DMS 273 treated with DMSO at 0.1 percent for 48 hours (cell line): ENCODE data around the gene CHRNA9.
A peak's percentile ranks its signal among the peaks of the same experiment; 100 is the strongest.

ENCODE experiments used
- DNase-seq: peaks from one replicate; lab custom pipeline; 2025; lab: John Stamatoyannopoulos, UW

CHRNA9 gene

DNA sequence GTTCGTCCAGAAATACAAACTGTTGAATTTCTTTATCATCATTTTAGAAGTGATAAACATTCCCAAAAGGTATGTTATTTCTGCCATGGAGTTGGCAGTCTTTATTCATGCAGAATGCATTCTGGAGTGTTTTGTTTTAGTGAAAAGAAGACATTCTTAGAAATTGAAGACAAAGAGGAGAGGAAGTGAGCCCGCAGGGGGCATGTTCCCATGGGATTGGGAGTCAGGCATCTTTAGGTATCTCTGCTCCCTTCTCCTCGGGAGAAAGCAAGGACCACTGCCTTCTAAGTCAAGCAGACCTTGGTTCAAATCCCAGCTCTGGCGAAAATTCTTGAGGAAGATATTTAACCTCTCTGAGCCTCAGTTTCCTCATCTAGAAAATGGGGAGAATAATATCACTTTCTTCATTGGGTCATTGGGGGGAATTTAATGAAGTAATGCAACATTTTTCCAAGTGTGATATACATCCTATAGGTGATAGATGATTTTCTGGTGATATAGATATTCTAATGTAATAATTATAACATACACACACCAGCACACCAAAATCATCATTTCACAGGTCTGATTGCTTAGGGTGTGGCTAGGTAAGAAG, 26.5 kb upstream of the CHRNA9 start:
- no peak for DNase-seq

DNA sequence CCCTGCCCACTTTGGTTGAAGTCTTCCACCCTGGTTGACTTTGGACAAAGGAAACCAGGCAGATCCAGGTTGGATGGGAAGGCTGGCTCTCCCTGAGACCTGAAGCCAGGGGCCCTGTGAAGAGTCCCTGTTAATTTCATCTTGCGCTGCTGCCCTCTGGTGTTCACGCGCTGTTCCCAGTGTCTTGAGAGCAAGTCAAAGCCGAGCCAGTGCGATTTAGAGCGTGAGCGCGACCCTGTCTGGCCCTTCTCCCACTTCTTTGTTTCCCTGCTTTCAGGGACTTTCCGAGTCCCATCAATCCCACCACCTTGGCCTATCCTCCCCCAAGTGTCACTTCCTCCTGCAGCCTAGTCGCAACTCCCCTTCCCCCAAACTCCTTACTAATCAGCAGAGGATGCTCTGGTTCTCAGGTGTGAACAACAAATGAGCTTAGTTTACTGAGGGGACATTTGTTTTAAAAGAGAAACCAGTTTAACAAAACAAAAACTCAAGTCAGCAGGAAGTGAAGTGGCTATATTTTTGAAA, 25.8 kb upstream of the CHRNA9 start:
- no peak for DNase-seq

DNA sequence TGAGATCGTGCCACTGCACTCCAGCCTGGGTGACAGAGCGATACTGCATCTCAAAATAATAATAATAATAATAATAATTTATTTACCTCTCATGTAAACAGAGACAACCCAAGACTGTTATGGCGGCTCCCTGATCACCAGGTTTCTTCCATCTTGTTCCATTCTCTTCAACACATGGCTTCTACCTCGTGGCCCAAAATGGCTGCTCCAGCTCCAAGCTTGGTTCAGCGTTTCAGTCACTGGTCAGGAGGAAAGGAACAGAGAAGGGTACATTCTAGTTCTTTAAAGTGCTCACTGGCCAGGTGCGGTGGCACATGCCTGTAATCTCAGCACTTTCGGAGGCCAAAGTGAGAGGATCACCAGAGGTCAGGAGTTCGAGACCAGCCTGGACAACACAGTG, 24.9 kb upstream of the CHRNA9 start:
- DNase-seq: no peak

DNA sequence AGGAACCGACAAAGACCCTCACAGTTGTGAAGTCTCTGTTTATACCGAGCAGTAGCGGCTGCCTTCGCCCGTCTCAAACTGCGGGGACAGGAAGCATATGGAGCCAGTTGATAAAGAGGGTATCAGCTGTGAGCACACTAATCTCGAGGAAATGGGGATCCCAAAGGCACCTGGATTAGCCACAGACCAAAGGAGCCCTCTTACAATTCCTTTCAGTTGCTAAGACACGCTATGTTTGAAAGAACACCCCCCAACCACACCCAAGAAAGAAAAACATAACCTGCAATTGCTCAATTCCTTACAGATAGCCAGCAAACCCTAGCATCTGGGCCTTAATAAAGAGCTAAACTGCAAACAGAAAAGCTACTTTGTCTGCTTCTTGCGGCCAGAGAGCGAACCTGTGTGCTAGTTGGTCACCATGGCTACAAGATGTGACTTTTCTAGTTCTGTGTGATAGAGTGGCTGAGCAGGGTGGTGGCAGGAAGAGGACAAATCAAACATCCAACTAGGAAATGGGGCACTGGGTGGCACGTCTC, 23.3 kb upstream of the CHRNA9 start:
- DNase-seq: no peak

DNA sequence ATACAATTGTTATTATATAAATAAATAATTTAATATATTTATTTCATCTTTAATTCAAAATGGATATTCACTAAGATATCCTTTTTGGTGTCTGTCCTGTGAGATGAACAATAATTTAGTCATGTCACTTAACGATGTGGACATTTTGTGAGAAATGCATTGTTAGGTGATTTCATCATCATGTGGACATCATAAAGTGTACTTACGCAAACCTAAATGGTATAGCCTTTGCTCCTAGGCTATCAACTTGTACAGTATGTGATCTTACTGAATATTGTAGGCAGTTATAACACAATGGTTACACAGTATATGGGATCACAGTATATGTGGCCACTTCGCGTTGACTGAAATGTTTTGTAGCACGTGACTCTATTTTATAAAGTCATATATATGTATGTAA, 20.2 kb upstream of the CHRNA9 start:
- DNase-seq: no peak

DNA sequence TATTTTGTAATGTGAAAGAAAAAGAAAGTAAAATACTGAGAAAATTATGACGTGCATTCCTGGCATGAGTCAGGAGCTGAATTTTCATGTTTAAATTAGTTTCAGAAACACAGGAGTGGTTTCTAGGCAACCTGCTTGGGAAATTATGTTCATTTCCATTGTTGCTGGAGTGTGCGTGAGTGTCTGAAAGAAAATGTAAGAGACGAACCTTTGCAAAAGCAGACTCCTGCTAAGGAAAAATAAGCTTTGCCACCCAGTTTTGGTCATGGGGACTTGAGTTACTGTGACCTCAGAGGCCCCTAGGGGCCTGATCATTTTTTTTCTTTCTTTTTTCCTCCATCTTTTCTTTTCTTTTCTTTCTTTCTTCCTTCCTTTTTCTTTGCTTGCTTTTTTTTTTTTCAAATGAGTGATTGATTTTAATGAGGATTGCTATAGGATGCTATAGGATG, 18.8 kb upstream of the CHRNA9 start:
- DNase-seq: no peak

DNA sequence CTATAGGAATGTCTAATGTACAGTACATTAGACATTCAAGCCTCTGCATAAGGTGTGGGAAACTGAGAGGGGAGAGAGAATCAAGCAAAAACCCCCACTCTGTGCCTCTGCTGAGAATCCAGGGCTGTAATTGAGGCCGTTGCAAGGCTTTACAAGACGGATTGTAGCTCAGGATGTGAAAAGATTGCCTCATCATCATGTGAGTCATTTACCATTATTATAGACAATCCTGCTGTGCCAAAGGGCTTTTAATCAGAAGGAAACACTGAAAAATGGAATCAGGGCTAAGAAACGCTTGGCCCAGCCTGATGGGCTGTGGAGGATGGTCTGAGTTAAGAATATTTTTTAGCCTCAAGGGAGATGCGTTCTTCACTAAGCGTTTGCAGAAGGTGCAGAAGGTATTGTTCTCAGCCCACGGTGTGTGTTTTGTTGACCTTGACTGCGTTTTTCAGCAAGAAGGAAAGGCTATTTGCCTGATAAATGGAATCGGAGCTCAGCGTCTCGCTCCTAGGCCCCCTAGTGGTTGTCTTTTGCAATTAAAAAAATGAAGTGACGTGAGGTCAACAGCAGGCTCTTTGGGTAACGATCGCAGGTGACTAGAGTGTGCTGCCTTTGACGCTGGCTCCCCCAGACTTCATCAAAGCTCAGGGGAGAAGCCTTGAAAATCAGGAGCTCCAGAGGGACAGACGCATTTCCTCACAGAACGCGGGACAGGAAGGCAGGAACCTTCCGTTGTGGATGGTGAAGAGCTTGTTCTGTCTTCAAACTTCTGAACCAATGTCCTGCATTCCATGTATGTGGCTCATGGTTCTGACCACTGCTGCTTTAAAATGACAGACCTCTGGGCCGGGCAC, 18.1 kb upstream of the CHRNA9 start:
- no peak for DNase-seq

DNA sequence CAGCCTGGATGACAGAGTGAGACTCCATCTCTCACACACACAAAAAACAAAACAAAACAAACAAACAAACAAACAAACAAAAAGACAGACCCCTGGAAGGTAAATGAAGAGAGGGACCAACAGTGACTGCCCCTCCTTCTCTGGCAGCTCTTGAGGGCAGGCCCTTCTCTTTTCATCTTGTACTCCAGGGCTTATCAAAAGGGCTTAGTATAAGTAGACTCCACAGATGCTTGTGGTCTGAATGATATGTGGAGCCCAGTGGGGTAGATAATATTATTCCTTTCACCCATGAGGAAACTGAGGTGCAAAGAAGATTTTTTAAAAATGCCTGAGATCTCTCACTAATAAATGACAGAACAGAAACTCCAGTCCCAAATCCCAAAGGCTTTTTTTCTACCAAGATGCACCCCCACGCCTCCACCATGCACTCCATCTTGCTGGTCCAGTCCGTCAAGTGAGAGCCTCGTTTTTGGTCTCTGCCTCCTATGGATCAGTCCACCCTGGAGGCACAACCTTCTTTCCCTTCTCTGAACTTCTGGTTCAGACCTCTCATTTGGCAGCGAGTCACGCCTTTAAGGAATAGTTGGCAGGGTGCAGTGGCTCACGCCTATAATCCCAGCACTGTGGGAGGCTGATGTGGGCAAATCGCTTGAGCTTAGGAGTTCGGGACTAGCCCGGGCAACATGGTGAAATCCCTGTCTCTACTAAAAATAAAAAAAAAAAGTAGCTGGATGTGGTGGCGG, 17.0 kb upstream of the CHRNA9 start:
- DNase-seq: no peak

DNA sequence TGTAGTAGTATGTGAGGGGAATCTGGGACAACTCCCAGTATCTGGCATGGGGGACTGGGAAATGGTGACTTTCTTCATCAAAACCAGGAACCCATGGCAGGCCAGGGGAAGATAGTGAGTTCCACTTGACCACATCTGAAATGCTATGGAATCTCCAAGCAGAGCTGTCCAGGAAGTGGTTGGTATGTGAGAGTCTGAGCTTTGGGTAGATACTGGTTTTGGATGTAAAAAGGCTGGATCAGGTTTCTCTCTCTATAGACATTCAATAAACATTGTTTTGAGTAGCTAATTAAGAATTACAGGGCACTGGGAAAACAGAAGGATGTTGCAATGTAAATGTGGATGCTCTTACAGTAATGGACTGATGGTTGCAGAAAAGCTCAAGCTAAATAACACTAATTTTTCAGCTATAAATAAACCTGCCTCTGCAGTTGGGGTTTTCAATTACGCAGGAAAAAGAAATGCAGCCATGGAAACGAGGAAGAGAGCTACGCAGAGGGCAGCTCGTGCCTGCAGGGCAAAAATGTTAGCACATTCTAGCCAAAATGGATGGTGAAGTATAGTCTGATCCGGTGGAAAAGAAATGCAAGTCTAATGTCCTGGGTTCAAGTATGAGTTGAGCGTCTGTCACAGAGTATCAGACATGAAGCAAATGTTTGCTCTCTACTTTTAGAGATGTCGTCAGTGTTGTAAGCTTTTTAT, 13.4 kb upstream of the CHRNA9 start:
- no peak for DNase-seq

DNA sequence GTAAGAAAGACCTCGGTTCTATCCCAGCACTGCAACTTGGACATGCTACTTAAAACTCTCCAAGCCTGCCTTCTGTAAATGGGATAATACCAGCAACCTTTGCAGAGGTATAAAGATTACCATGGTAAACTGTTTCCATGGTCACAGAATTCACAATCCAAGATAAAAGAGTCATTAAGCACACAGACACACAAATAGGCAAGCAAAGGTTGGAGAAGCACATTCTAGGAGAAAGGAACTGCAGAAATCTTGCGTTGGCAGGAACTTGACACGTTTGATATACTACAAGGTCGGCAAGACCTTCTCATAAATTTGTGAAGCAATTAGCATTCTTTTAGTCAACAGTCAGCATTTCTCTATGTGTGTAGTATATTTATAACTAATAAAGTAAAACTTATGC, 12.3 kb upstream of the CHRNA9 start:
- no peak for DNase-seq

DNA sequence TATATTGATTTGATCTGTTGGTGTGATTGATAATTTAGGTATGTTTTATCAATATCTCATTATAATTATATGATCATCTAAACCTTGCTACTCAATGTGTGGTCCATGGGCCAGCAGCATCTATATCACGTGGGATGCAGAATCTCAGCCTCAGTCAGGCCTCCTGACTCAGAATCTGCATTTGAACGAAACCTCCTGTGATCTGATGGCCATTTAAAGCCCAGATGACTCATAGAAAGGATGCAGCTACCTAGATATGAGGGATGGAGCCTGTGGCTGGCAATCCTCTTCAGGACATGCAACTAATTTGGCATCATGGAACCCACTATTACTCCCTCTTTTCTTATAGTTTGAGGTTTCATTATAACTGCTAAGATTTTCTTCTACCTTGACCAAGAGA, 11.3 kb upstream of the CHRNA9 start:
- DNase-seq: no peak

DNA sequence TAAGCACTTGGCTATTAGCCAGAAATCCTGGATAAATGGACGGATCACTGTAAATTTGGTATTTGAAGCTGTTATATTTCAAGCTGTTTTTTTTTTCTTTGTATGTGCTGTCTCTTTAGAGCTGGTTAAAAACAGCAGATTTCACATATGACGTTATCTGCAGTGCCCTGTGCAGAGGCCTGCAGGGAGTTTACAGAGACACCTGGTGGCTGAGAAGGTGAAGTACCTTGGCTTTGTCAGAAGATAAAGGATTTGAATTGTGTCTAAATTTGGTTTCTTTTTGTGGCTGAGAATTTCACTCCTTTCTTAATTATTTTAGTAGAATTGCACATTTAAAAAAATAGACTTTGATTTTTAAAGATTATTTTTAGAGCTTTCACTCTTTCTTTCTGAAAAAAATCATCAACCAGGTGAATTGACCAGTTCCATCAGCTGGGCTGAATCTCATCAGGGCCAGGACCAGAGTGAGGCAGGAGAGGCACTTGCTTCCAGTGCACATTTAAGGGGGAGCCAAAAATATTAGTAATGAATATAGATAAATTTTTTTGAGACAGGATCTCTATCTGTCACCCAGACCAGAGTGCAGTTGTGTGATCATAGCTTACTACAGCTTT, 9.6 kb upstream of the CHRNA9 start:
- peak; percentile 30 for DNase-seq

DNA sequence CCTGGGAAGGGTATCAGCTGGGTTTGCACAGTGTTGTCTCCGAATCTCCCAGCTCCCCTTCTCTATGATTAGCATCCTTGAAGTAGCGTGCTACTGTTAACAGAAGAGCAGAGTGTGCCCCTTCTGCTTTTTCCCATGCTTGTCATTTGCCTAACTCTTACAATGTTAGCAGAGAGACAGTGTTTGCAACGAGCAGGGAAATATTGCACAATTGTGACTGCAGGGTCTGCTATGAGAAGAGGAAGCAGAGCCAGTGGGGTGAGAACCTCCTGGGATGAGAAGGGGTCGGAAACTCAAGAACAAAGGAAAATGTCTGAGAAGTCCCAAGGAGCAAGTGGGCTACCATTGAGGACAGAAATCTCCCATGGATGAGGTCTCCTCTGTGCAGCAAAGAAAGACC, 7.8 kb upstream of the CHRNA9 start:
- DNase-seq: no peak

DNA sequence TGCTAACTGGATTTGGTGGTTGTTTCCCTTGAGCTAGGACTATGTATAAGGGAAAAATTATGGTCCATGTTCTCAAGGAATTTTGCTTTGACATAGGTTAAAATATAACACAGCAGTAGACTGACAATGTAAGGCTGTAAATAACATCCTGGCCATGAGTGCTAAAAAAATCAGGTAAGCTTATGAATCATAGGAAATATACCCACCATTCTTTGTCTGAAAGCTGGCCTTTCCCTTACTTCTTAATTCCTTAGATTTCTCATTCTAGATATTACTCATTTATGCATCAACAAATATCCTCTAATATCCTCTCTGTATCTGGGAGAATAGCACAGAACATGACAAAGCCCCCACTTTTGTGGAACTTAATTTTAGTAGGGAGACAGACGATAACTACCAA, 6.8 kb upstream of the CHRNA9 start:
- no peak for DNase-seq

DNA sequence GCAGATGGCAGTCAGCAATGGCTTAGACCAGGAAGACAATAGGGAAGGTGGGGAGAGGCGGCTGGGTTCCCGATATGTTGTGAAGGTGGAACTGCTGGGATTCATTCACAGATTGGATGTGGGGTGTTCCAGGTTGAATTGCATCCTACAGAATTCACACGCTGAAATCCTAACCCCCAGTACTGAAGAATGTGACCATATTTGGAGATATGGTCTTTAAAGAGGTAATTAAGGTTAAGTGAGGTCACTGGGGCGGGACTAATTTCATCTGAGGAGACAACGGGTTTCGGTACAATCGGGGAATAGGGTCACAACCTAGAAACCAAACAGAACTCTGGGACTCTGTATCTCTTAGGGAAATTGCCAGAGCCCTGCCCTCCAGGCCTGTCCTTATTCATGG, 5.3 kb upstream of the CHRNA9 start:
- DNase-seq: no peak

DNA sequence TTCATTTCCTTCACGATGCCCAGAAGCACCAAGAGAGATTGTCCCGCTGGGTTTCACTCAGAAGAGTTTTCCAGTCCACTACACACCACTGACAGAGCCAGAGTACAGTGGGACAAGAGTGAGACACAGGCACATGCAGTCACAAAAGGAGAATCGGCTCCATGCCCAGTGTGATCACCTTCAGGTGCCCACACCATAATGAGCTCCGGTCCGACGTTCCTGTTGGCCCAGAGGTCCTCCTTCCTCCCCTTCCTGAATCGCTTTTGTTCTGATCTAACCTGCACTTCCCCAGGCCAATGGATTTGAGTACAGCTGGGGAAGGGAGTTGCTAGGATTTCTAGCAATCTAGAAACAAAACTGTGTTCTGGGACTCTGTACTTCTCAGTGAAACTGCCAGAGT, 4.6 kb upstream of the CHRNA9 start:
- no peak for DNase-seq

DNA sequence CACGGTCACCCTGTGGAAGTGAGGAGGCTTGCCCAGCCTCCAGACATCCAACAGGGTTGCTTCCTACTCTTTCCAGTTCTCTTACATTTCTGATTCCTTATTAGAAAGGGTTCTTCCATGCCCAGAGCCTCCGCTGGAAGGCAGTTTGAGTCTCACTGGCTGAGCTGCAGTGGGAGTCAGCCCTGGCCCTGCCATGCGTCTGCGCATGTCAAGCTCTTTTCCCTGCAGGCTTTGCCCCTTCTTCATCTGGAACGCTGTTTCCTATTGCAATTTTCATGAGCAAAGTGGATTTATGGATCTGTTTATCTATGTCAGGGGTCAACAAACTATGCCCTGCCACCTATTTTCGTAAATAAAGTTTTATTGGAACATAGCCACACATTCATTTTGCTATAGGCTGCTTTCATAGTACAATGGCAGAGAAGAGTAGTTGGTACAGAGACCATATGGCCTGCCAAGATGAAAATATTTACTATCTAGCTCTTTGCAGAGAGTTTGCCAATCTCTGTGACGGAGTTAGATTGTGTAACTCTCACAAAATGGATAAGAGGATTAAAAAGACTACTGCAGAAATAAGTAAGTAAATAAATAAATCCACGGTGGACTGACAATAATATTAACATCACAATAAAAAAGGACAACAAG, 3.9 kb upstream of the CHRNA9 start:
- DNase-seq: no peak

DNA sequence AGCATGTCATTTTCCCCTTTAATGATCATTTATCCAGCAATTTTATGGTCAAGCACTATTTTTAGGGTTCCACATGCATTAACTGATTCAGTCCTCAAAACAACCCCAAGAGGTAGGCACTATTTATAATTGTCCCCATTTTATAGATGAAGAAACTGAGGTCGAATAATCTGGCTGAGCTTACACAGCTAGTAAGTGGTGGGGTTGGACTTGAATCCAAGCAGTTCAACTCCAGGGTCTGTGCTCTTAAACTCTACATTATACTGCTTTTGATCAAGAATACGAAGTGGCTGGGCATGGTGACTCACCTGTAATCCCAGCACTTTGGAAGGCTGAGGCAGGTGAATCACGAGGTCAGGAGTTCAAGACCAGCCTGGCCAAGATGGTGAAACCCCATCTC, 3.2 kb upstream of the CHRNA9 start:
- no peak for DNase-seq

DNA sequence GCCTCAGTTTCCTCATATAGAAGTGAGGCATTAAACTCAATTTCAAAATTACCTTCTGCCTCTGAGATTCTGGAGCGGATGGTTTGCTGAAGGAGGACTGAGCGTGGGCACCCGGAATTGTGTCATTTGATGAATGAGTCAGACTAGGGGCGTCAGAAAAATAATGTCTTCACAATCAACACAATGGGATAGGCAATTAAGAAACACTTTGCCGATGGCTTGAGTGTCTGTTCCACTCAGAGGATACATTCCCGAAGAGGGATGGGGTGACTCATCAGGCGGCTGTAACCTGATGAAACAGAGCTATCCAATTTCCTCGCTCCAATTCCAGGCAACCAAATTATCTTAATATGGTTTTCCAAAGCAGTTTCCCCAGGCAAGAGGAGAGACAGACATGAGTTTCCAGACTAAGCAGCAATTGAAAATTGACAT, 1.2 kb upstream of the CHRNA9 start:
- DNase-seq: no peak

DNA sequence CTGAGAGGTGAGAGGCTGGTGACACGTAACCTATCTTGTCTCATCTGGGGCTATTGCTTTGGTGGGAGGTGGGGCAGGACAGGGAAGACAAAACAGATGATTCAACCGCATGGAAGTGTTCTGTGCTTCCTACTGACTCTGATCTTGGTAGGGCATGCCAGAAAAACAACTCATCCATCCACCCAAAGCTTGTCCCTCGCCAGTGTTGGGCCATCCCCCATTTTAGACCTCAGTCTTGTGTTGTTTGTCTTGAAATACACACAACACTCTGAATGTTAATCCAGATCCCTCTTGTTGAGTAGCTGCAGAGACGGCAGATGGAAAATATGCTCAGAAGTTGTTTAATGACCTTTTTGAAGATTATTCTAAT, 377 bp downstream of the CHRNA9 start:
- no peak for DNase-seq

DNA sequence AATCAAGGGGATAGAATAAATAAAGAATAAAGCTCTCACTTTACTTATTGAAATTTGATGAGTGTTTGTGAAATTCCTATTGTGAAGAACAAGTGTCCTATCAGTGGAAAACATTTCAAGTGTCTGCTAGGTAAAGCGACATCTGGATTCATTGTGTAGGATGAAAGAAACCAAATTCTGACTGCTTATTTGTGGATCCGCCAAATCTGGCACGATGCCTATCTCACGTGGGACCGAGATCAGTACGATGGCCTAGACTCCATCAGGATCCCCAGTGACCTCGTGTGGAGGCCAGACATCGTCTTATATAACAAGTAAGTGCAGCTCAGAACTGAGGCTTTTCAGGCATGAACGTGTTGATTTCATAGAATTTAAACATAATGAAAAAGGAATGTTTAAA, 1.9 kb downstream of the CHRNA9 start:
- DNase-seq: no peak
